Inflammatory macrophage (primary cell): Measurements from ENCODE around the gene LRRC61.
"Not testable (repeated sequence)": the region's sequence is repeated elsewhere in the genome, so short reads cannot be mapped to it uniquely, and the experiment has no call there.

Experiments
- DNase-seq, 2 donors: peaks; one replicate each; pipeline ENCODE4 v3.0.0-alpha.2; 2020 to 2022
- total RNA-seq, 18 experiments: gene quantifications; one replicate each; lab custom pipeline; 2026; ENCODE audit warnings: mixed read lengths in 6 of 18, inconsistent platforms in 2 of 18; lab: John Stamatoyannopoulos, UW

Gene LRRC61
- 0.22 to 2.5 (median 0.60) reads per million in 18 experiments for total RNA-seq

- peak; percentile 11 to 37 for DNase-seq
Observed at GRCh38 chr7:150322833-150323681, at the start of gene LRRC61, which contains the start of gene ACTR3C. LRRC61 (plus strand) TSS chr7:150323355; CDS start chr7:150336862, 13,507 bp downstream. ACTR3C (minus strand) TSS chr7:150323545; CDS start chr7:150295296, 28,249 bp downstream.

GRCh38 chr7:150276132-150276695 lies 46.9 kb upstream of the LRRC61 start:
- DNase-seq: peak; percentile 50 to 51

GRCh38 chr7:150278383-150278782 lies 44.8 kb upstream of the LRRC61 start:
- not testable (repeated sequence) for DNase-seq

GRCh38 chr7:150281681-150282403 lies 41.3 kb upstream of the LRRC61 start:
- DNase-seq: not testable (repeated sequence)

DNA sequence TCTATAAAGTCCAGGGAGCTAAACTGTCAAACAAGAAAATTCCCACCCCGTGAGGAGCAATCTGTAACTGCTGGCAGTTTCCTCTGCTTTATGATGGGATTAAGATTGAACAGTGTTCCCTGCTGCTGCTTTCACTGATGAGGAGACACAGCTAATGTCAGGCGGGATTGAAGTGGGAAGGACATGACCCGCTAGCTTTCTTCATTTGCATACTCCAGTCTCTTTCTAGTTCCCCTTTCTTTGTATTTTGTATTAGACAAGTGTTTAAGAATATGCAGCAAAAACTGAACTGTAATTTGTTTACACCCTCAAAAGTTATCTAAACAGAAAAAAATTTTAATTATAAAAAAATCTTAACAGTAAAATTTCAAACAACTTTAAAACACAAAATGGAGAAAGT lies 40.0 kb upstream of the LRRC61 start:
- DNase-seq: peak; percentile 44 to 48

DNA sequence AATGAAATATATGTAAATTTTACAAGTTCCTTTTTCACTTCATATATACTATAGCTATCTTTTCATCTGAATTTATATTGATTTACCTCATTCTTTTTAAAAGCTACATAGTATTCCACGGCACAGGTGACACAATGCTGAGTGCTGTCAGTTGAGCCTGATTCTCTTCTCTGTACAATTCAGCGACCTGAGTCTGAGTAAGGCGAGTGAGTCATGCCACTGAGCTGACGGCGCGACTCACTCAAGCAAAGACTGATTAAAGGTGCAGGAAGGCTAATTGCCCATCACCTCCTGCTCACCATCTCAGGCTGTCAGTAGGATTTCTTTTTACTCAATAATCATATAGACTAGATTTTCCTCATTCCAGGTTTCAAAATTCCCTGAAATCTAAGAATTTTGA lies 39.5 kb upstream of the LRRC61 start:
- not testable (repeated sequence) for DNase-seq

GRCh38 chr7:150285849-150286754 lies 37.1 kb upstream of the LRRC61 start:
- DNase-seq: peak; percentile 4 to 12

- DNase-seq: not testable (repeated sequence)
Observed at GRCh38 chr7:150287815-150288214, 35.3 kb upstream of the LRRC61 start.

DNA sequence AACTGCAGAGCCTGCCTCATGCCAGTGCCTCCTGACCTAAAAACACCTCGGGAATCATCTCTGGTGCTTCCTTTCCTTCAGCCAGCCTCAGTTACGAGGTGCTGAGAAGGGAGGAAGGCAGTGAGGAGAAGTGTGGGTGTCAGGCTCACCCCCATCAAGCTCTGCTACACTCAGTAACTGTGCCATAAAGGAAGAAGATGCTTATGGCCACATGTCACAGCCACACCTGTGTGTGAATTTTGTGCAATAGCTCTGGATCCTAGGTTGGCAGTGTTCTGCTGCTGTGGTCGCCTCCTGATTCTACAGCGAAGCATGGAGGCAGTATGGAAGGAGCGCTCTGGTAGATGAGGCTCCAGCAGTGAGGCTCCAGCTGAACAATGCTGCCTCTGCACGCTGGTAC lies 34.3 kb upstream of the LRRC61 start:
- DNase-seq: not testable (repeated sequence)

GRCh38 chr7:150290317-150290716 lies 32.8 kb upstream of the LRRC61 start:
- DNase-seq: not testable (repeated sequence)

GRCh38 chr7:150295027-150295426 lies 28.1 kb upstream of the LRRC61 start:
- not testable (repeated sequence) for DNase-seq

DNA sequence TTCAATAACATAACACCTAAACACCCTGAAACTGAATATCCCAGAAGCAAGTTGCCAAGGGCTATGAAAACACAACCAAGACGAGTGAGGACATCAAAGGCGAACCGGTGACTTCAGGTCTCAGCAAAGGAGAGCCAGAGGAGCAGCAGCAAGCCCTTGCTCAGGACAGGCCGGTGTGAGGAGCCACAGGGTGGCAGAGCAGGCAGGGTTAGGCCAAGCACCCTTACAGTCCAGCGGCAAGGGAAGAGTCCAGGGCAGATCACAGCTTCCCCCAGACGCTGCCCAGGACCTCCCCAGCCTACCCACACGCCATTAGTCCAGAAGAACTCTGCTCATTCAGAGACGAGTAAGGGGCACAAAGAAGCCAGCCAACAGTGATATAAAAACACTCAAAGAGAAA lies 27.5 kb upstream of the LRRC61 start:
- not testable (repeated sequence) for DNase-seq

DNA sequence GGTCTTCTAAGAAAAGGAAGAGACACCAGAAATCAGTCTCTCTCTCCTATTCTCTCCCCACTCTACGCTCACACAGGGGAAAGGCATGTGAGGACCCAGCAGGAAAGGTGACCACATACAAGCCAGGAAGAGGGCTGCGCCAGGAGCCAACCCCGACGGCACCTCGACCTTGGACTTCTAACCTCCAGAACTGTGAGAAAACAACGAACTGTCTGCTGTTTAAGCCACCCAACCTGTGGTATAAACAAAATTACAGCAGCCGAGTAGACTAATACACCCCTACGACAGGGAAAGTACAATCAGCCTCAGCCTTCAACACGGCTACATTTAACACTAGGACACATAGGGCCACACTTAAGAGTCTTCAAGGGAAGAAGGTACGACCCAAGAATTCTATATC lies 26.4 kb upstream of the LRRC61 start:
- not testable (repeated sequence) for DNase-seq

DNA sequence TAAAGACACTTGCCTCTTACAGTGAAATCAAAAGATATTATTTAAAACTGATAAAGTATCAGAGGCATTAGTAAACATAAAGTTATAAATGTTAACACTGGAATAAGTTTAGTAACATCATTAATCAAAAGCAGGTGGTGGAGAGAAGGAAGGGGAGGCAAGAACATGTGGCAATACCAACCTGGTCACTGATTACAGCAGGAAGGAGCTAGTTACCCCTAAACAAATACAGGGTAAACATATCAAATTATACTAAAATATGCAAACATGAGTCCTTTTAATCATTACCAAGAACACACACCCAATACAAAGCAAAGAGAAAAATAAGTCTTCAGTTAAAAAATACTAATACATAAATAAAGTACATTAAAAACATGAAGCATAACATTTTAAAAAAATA lies 25.2 kb upstream of the LRRC61 start:
- not testable (repeated sequence) for DNase-seq

- DNase-seq: not testable (repeated sequence)
Observed at GRCh38 chr7:150302908-150303310, 20.2 kb upstream of the LRRC61 start.

DNA sequence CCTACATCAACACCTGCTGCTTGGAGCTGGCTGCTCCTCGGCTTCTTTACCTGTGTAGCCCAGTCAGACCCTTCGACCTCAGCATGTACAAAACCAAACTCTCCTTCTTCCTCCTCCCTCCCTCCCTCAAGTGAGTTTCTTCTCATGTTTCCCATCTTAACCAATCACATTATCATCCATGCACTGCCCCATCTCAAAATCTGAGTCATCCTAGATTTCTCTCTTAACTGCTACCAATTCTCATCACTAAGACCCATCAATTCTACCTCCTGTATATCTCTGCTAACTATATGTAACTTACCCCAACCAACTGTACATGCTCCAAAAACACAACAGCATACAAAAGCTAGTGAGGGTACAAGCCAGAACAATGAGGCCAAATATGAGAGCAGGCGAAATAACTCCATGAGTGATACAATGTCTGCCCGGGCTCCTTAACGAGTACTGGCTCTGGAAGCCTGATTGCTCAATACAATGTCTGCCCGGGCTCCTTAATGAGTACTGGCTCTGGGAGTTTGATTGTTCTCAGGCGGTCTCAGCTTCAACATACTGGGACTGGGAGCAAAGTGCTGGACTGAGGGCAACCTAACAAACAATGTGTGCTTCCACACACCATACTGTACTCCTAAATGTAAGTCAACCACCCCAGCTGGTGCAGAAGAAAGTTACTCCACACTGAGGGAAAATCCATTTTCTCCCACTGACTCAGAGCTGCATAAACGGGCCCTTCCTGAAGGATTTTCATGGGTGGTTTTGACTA lies 18.5 kb upstream of the LRRC61 start:
- DNase-seq: not testable (repeated sequence)

- DNase-seq: not testable (repeated sequence)
Observed at GRCh38 chr7:150305259-150305902, 17.8 kb upstream of the LRRC61 start.

- DNase-seq: not testable (repeated sequence)
Observed at GRCh38 chr7:150305903-150306284, 17.3 kb upstream of the LRRC61 start.

DNA sequence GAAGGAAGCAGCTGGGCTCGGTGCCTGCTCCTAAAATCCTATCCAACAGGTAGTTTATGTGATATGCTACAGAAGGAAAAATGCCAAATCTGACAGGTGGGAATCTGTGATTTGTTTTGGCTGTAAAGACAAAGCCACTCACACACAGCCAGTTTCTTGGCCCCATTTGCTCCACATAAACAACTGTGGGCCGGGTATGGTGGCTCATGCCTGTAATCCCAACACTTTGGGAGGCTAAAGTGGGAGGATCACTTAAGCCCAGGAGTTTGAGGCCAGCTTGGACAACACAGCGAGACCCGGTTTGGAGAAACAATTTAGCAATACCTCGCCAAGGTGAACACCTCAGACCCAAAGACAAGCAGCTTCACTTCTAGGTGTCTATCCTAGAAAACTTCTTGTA lies 16.8 kb upstream of the LRRC61 start:
- DNase-seq: not testable (repeated sequence)

DNA sequence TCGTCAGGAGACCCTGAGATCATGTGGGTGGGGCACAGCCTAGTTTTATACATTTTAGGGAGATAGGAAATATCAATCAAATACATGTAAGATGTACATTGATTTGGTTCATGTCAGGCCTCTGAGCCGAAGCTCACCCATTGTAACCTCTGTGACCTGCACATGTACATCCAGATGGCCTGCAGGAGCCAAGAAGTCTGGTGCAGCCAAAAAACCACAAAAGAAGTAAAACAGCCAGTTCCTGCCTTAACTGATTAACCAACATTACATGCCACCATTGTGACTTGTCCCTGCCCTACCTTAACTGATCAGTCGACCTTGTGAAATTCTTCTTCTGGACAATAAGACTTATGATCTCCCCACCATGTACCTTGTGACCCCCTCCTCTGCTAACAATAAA lies 16.0 kb upstream of the LRRC61 start:
- no peak for DNase-seq

DNA sequence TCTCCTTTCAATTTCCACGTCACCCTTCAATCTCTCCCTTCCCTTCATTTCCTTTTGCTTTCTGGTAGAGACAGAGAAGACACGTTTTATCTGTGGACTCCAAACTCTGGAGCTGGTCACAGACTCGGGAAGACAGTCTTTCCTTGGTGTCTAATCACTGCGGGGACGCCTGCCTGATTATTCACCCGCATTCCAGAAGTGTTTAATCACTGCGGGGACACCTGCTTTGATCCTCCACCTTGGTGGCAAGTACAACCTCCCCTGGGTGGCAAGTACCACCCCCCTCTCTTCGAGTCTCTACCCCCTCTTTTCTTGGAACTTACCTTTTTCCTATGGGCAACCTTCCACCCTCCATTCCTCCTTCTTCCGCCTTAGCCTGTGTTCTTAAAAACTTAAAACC lies 15.3 kb upstream of the LRRC61 start:
- DNase-seq: no peak
